D721Med (cell line): ENCODE results near the gene C11orf87.

Experiments
- DNase-seq: peaks from one replicate; pipeline ENCODE4 v3.0.0; 2011; ENCODE audit warnings: low spot score; ENCODE audit not compliant: insufficient read length
- FAIRE-seq: peaks from 2 replicates; lab custom pipeline; 2011; peaks lifted over from hg19 to GRCh38; lab: Jason Lieb, UNC
- TF ChIP-seq, protein P1 (sequence below): IDR thresholded peaks from 2 replicates; pipeline ENCODE4 v1.5.1; 2012; ENCODE audit warnings: mild to moderate bottlenecking, control low read depth; ENCODE audit not compliant: insufficient read depth; ENCODE audit errors: missing control alignments

C11orf87 gene

DNA sequence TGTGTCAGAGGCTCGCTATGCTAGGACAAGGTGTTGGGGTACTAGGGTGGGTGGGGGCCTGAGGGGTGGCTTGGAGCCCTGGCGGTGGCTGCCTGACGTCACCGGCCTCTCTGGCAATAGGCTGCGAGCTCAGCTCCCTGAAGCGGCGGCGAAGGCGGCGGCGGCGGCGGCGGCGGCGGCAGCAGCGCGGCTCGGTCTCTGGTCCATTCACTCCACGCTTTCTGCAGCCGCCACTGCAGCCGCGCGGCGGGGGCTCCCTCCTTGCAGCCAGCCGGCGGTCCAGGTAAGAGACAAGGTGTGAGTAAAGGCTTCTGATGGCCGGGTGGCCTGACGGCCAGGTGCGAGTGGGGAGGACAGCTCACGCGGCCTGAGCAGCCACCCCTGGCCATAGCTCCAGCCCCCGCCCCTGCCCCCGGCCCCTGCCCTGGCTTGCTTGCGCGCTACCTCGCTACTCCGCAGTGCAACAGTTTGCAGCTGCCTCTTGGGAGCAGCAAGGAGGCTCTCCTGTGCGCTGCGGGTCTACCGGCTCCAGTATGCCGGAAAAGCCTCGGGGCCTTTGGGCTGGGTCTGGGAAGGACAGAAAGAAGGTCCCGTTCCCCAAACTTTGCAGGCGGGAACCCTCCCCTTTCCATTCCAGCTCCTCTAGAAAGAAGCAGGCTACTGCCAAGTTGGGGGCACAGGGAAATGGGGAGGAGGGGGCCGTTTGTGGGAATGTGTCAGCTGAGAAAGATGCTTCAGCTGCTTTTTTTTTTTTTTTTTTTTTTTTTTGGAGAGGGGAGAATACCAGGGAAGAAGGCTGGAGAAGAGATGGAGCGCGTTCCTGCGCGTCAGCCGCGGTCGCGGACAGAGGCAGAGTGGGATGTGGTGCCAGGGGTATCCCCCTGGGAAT lies at the start of gene C11orf87:
Gene C11orf87, plus strand, starts transcription at position 210 of the 889 bp plus-strand sequence. CDS start 1,444 bp downstream, outside the sequence.
- DNase-seq (no peak), FAIRE-seq (no peak)
- TF ChIP-seq, protein P1, sequence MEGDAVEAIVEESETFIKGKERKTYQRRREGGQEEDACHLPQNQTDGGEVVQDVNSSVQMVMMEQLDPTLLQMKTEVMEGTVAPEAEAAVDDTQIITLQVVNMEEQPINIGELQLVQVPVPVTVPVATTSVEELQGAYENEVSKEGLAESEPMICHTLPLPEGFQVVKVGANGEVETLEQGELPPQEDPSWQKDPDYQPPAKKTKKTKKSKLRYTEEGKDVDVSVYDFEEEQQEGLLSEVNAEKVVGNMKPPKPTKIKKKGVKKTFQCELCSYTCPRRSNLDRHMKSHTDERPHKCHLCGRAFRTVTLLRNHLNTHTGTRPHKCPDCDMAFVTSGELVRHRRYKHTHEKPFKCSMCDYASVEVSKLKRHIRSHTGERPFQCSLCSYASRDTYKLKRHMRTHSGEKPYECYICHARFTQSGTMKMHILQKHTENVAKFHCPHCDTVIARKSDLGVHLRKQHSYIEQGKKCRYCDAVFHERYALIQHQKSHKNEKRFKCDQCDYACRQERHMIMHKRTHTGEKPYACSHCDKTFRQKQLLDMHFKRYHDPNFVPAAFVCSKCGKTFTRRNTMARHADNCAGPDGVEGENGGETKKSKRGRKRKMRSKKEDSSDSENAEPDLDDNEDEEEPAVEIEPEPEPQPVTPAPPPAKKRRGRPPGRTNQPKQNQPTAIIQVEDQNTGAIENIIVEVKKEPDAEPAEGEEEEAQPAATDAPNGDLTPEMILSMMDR, result no peak

- no peak for DNase-seq
Observed at GRCh38 chr11:109374032-109374431, 48.0 kb upstream of the C11orf87 start.

GRCh38 chr11:109374441-109374840 lies 47.5 kb upstream of the C11orf87 start:
- TF ChIP-seq, protein P1, result no peak
- FAIRE-seq, result no peak
- DNase-seq, result no peak

More at GRCh38 chr11:109374032-109374431, 48.0 kb upstream of the C11orf87 start:
- TF ChIP-seq, protein P1, result no peak
- FAIRE-seq, result no peak

DNA sequence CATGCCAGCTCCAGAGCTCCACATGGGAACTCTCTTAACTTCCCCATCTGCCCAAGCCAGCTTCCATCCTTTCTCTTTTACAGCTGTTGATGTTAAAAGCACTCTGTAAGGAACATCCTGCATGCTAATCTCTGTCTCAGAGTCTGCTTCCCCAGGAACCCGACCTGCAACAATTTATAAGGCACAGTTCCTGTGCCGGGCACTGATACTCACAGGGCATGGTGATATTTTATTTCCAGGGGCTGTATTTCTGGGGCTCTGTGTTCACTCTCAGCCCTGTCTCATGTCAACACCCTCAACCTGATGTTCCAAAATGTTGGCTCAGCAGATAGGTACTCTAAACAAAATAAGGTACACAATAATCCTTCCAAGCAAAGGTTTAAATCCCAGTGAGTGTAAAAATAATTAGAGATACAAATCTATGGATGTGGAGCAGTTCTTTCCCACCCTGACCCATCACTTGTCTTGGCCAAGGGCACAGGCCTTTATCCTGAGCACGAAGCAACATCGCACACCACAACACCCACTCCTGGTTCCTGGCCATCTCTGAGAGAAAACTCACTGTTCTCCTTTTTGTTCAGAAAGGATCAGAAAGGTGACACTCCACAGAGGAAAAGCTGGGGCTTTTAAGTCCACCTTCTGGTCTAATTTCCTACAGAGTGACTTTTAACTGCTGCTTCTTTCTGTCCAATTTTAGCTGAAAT lies 44.8 kb upstream of the C11orf87 start:
- FAIRE-seq (no peak), DNase-seq (no peak)
- TF ChIP-seq, protein P1, result no peak

GRCh38 chr11:109378034-109378433 lies 44.0 kb upstream of the C11orf87 start:
- TF ChIP-seq, protein P1, result no peak
- FAIRE-seq, result no peak
- DNase-seq, result no peak

DNA sequence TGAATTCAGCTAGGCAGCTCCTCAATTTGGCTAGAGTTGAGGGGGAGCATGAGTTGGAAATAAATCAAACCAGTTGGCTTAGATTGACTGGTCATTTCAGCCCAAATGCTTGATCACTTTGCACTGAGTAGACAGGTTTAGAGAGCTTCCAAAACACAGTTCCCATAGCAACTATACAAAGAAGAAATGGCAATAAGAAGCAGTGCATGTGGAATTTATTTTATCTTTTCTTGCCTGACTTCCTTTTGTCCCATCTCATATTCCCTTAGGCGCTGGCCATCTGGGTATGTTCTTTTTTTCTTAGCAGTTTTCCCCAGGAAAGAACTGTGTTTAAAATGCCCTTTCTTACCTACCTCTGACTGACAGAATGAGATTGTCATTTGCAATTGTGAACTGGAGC lies 38.7 kb upstream of the C11orf87 start:
- DNase-seq (no peak), FAIRE-seq (no peak)
- TF ChIP-seq, protein P1, result no peak
